Progenitor cell of endocrine pancreas (in vitro differentiated cells): ENCODE measurements around the gene SLC9A1. TPM values are rescaled to one million over a fixed set of nuclear protein-coding genes. Genes with fewer than 3 reads are reported as not detected.
A peak's percentile ranks its signal among the peaks of the same experiment; 100 is the strongest.

Experiments
- DNase-seq: peaks from one replicate; pipeline ENCODE4 v3.0.0; 2021; ENCODE audit warnings: low spot score; ENCODE audit not compliant: unreplicated experiment
- H3K27ac Mint-ChIP-seq: 2 replicates; pipeline ENCODE4 v1.8.0; 2021; ENCODE audit warnings: mild to moderate bottlenecking, moderate library complexity, mixed read lengths
- H3K27me3 Mint-ChIP-seq: 2 replicates; pipeline ENCODE4 v1.8.0; 2021; ENCODE audit warnings: mixed read lengths
- H3K36me3 Mint-ChIP-seq: 2 replicates; pipeline ENCODE4 v1.8.0; 2022; ENCODE audit warnings: mixed read lengths; ENCODE audit not compliant: insufficient read depth
- H3K4me1 Mint-ChIP-seq: 2 replicates; pipeline ENCODE4 v1.8.0; 2021; ENCODE audit warnings: low read depth, mixed read lengths
- H3K4me3 Mint-ChIP-seq: 2 replicates; pipeline ENCODE4 v1.8.0; 2021; ENCODE audit warnings: low read depth, mild to moderate bottlenecking, moderate library complexity, mixed read lengths
- H3K9me3 Mint-ChIP-seq: 2 replicates; pipeline ENCODE4 v1.8.0; 2021; ENCODE audit warnings: low read depth, mixed read lengths
- CTCF ChIP-seq: fragments of 200-600 bp; sonication (generic); IDR thresholded peaks from one replicate; pipeline ENCODE4 v1.5.0; 2021; ENCODE audit warnings: antibody characterized with exemption, mild to moderate bottlenecking; ENCODE audit not compliant: unreplicated experiment
- total RNA-seq: library from RNA; stranded (reverse); gene quantifications from 2 replicates; pipeline ENCODE4 v1.2.1, GENCODE V29; 2021

The SLC9A1 gene
- total RNA-seq, 1 donor from 2014 or later: 19.6 TPM

GRCh38 chr1:27113861-27114260 lies 41.1 kb downstream of the SLC9A1 start:
- Mint-ChIP-seq H3K4me3 (no peak overlapping the region), H3K36me3 (peaks cover 3% of the 10 kb centered on the region), H3K9me3 (no peaks in the 10 kb centered on the region), H3K4me1 (peaks cover 3% of the 10 kb centered on the region), H3K27me3 (no peaks in the 10 kb centered on the region), H3K27ac (no peak overlapping the region)
- no peak for TF ChIP-seq CTCF
- no peak for DNase-seq

GRCh38 chr1:27111626-27112573 lies 43.0 kb downstream of the SLC9A1 start:
- Mint-ChIP-seq H3K4me1 (peaks cover 3% of the 10 kb centered on the region), H3K4me3 (no peak overlapping the region), H3K9me3 (no peaks in the 10 kb centered on the region), H3K27me3 (no peaks in the 10 kb centered on the region), H3K27ac (no peak overlapping the region), H3K36me3 (peaks cover 3% of the 10 kb centered on the region)
- no peak for TF ChIP-seq CTCF
- no peak for DNase-seq

- no peak for DNase-seq
- H3K36me3 Mint-ChIP-seq: peaks cover 5% of the 10 kb centered on the region
- H3K4me1 Mint-ChIP-seq: no peaks in the 10 kb centered on the region
- H3K9me3 Mint-ChIP-seq: no peaks in the 10 kb centered on the region
- no peak overlapping the region for H3K4me3 Mint-ChIP-seq
- H3K27ac Mint-ChIP-seq: peak overlapping the region; percentile 45
- no peaks in the 10 kb centered on the region for H3K27me3 Mint-ChIP-seq
- no peak for TF ChIP-seq CTCF
Observed at GRCh38 chr1:27109103-27109822, 45.7 kb downstream of the SLC9A1 start.

- H3K36me3 Mint-ChIP-seq: peaks cover 5% of the 10 kb centered on the region
- H3K4me3 Mint-ChIP-seq: no peak overlapping the region
- TF ChIP-seq CTCF: no peak
- H3K27ac Mint-ChIP-seq: no peak overlapping the region
- H3K9me3 Mint-ChIP-seq: no peaks in the 10 kb centered on the region
- no peaks in the 10 kb centered on the region for H3K4me1 Mint-ChIP-seq
- H3K27me3 Mint-ChIP-seq: no peaks in the 10 kb centered on the region
- no peak for DNase-seq
Observed at GRCh38 chr1:27108588-27108987, 46.3 kb downstream of the SLC9A1 start.

- Mint-ChIP-seq H3K4me3 (no peak overlapping the region), H3K27ac (no peak overlapping the region), H3K27me3 (no peaks in the 10 kb centered on the region), H3K36me3 (peaks cover 5% of the 10 kb centered on the region), H3K4me1 (no peaks in the 10 kb centered on the region), H3K9me3 (no peaks in the 10 kb centered on the region)
- no peak for DNase-seq
- no peak for TF ChIP-seq CTCF
Observed at GRCh38 chr1:27106561-27107323, 48.2 kb downstream of the SLC9A1 start.
